Measurements from ENCODE around the gene UGT1A4. TPM values are rescaled to one million over a fixed set of nuclear protein-coding genes. Genes with fewer than 3 reads are reported as not detected.
"Not testable (repeated sequence)": the region's sequence is repeated elsewhere in the genome, so short reads cannot be mapped to it uniquely, and the experiment has no call there.

Gene UGT1A4
- total RNA-seq, 1 donor from 2014 or later, result not detected

GRCh38 chr2:233746475-233747282 is 28.1 kb downstream of the UGT1A4 start:
- no peak for DNase-seq (ENCODE audit: low spot score)

- no peak for DNase-seq (ENCODE audit: low spot score)
These were observed 28.7 kb downstream of the UGT1A4 start for GRCh38 chr2:233747283-233747544.

- not testable (repeated sequence) for DNase-seq (ENCODE audit: low spot score)
These were observed 32.2 kb downstream of the UGT1A4 start for GRCh38 chr2:233750689-233751088.

GRCh38 chr2:233751212-233752009 is 32.9 kb downstream of the UGT1A4 start:
- not testable (repeated sequence) for DNase-seq (ENCODE audit: low spot score)

GRCh38 chr2:233754872-233755611 is 36.5 kb downstream of the UGT1A4 start:
- DNase-seq (ENCODE audit: low spot score), result no peak

GRCh38 chr2:233756429-233757081 is 38.0 kb downstream of the UGT1A4 start:
- DNase-seq (ENCODE audit: low spot score), result no peak

- no peak for DNase-seq (ENCODE audit: low spot score)
These were observed 39.6 kb downstream of the UGT1A4 start for GRCh38 chr2:233758141-233758540.

GRCh38 chr2:233758849-233759248 is 40.3 kb downstream of the UGT1A4 start:
- DNase-seq (ENCODE audit: low spot score), result no peak

- no peak for DNase-seq (ENCODE audit: low spot score)
These were observed 41.5 kb downstream of the UGT1A4 start, which contains the start of gene UGT1A1 for GRCh38 chr2:233760043-233760442. Gene UGT1A1, plus strand, starts transcription at chr2:233760270. Its CDS starts 18 bp downstream, at chr2:233760288.

GRCh38 chr2:233761040-233761769 is 42.7 kb downstream of the UGT1A4 start:
- no peak for DNase-seq (ENCODE audit: low spot score)

GRCh38 chr2:233764264-233764663 is 45.7 kb downstream of the UGT1A4 start:
- no peak for DNase-seq (ENCODE audit: low spot score)

GRCh38 chr2:233764761-233765160 is 46.2 kb downstream of the UGT1A4 start:
- DNase-seq (ENCODE audit: low spot score), result no peak

- DNase-seq (ENCODE audit: low spot score), result no peak
These were observed 47.9 kb downstream of the UGT1A4 start for GRCh38 chr2:233766416-233766815.

- DNase-seq (ENCODE audit: low spot score), result no peak
These were observed 49.5 kb downstream of the UGT1A4 start for GRCh38 chr2:233768076-233768475.

- DNase-seq (ENCODE audit: low spot score), result no peak
These were observed 50.7 kb downstream of the UGT1A4 start for GRCh38 chr2:233769260-233769659.

GRCh38 chr2:233772153-233772552 is 53.6 kb downstream of the UGT1A4 start:
- no peak for DNase-seq (ENCODE audit: low spot score)

GRCh38 chr2:233772583-233772982 is 54.0 kb downstream of the UGT1A4 start:
- DNase-seq (ENCODE audit: low spot score), result no peak

- DNase-seq (ENCODE audit: low spot score), result no peak
These were observed 55.3 kb downstream of the UGT1A4 start for GRCh38 chr2:233773854-233774253.

GRCh38 chr2:233775414-233775813 is 56.9 kb downstream of the UGT1A4 start:
- no peak for DNase-seq (ENCODE audit: low spot score)

- DNase-seq (ENCODE audit: low spot score), result no peak
These were observed 59.5 kb downstream of the UGT1A4 start, which contains the start of gene MROH2A for GRCh38 chr2:233778030-233778429. Gene MROH2A, plus strand, starts transcription at chr2:233778330. Its CDS starts 1,029 bp downstream, at chr2:233779359.

Data from mesenteric fat pad (tissue), 1 donor.